IMR-90 (cell line): ENCODE measurements around the gene NKX1-1. TPM values are rescaled to one million over a fixed set of nuclear protein-coding genes. Genes with fewer than 3 reads are reported as not detected.

Source experiments
- ATAC-seq: fragments of 200-7000 bp; cut with Tn5 transposase; 2 replicates; pipeline ENCODE4 v1.9.1; 2020; ENCODE audit warnings: low read depth, mild to moderate bottlenecking, moderate library complexity
- BruUV-seq: library from RNA; stranded (reverse); fragments of 400-500 nt; replicated peaks from 2 replicates; lab custom pipeline; 2021; lab: Mats Ljungman, UMichigan
- CTCF ChIA-PET: fragments of 300-600 bp; formaldehyde crosslinking; extraction: SDS; loops from one replicate; lab custom pipeline; 2021; ENCODE audit warnings: antibody characterized with exemption; lab: Yijun Ruan, JAX
- POLR2A ChIA-PET: fragments of 300-600 bp; sonication (Branson Sonifier 250); formaldehyde crosslinking; loops from one replicate; lab custom pipeline; 2022; ENCODE audit warnings: antibody characterized with exemption; ENCODE audit not compliant: unreplicated experiment; lab: Charles Lee
- DNase-seq: peaks from one replicate; pipeline ENCODE4 v3.0.0; 2013
- H2AFZ ChIP-seq: replicated peaks from 2 replicates; pipeline ENCODE3; 2013; ENCODE audit warnings: low read length, mild to moderate bottlenecking; ENCODE audit not compliant: poor library complexity
- H2AK5ac ChIP-seq: 2 replicates; pipeline ENCODE4 v1.6.1; 2013; ENCODE audit warnings: low read depth, low read length, inconsistent platforms
- H2AK9ac ChIP-seq: replicated peaks from 2 replicates; pipeline ENCODE3; 2013; ENCODE audit warnings: mild to moderate bottlenecking, low read depth, low read length, moderate library complexity; ENCODE audit not compliant: poor library complexity
- H2BK120ac ChIP-seq: 2 replicates; pipeline ENCODE4 v1.6.1; 2013; ENCODE audit warnings: low read depth, low read length, inconsistent platforms
- H2BK15ac ChIP-seq: 3 replicates; pipeline ENCODE4 v1.6.1; 2013; ENCODE audit warnings: low read depth, low read length, inconsistent platforms
- H2BK20ac ChIP-seq: 2 replicates; pipeline ENCODE4 v1.6.1; 2013; ENCODE audit warnings: low read depth, mild to moderate bottlenecking, inconsistent platforms, low read length, moderate library complexity
- H2BK5ac ChIP-seq: 2 replicates; pipeline ENCODE4 v1.6.1; 2013; ENCODE audit warnings: mild to moderate bottlenecking, low read depth, low read length, inconsistent platforms; ENCODE audit not compliant: poor library complexity, severe bottlenecking
- H3K14ac ChIP-seq: replicated peaks from 2 replicates; pipeline ENCODE4 v1.6.1; 2013; ENCODE audit warnings: low read depth, low read length, inconsistent platforms
- H3K18ac ChIP-seq: 2 replicates; pipeline ENCODE4 v1.6.1; 2013; ENCODE audit warnings: low read depth, low read length, control low read depth
- H3K23ac ChIP-seq: 2 replicates; pipeline ENCODE4 v1.6.1; 2013; ENCODE audit warnings: low read depth, low read length, inconsistent platforms
- H3K27ac ChIP-seq: 2 replicates; pipeline ENCODE4 v1.5.1; 2013; ENCODE audit warnings: mild to moderate bottlenecking, control low read depth, low read length; ENCODE audit not compliant: insufficient read depth
- H3K27me3 ChIP-seq: 2 replicates; pipeline ENCODE4 v1.6.1; 2013; ENCODE audit warnings: low read length; ENCODE audit not compliant: control insufficient read depth, insufficient read depth
- H3K36me3 ChIP-seq: 2 replicates; pipeline ENCODE4 v1.6.1; 2013; ENCODE audit warnings: low read length, mixed read lengths; ENCODE audit not compliant: control insufficient read depth, insufficient read depth
- H3K4ac ChIP-seq: 2 replicates; pipeline ENCODE4 v1.6.1; 2013; ENCODE audit warnings: low read depth, low read length, inconsistent platforms
- H3K4me1 ChIP-seq: 2 replicates; pipeline ENCODE4 v1.6.1; 2013; ENCODE audit warnings: low read length, mixed read lengths; ENCODE audit not compliant: control insufficient read depth, insufficient read depth
- H3K4me2 ChIP-seq: 2 replicates; pipeline ENCODE4 v1.6.1; 2013; ENCODE audit warnings: low read depth, mild to moderate bottlenecking, control low read depth, low read length, moderate library complexity
- H3K4me3 ChIP-seq: 2 replicates; pipeline ENCODE4 v1.5.1; 2013; ENCODE audit warnings: low read depth, mild to moderate bottlenecking, control low read depth, low read length, moderate library complexity; ENCODE audit not compliant: insufficient read depth
- H3K56ac ChIP-seq: 2 replicates; pipeline ENCODE4 v1.6.1; 2013; ENCODE audit warnings: low read length, inconsistent platforms; ENCODE audit not compliant: insufficient read depth; ENCODE audit errors: extremely low read depth
- H3K79me1 ChIP-seq, 2 experiments: 2 replicates each; pipeline ENCODE4 v1.6.1; 2013; ENCODE audit warnings: low read length in 2 of 2, inconsistent platforms in 1 of 2, low read depth in 1 of 2
- H3K9ac ChIP-seq: 2 replicates; pipeline ENCODE4 v1.6.1; 2013; ENCODE audit warnings: low read depth, low read length, control low read depth
- H3K9me1 ChIP-seq: 2 replicates; pipeline ENCODE4 v1.6.1; 2013; ENCODE audit warnings: low read length, inconsistent platforms; ENCODE audit not compliant: insufficient read depth
- H3K9me3 ChIP-seq: 2 replicates; pipeline ENCODE4 v1.6.1; 2013; ENCODE audit warnings: low read length; ENCODE audit not compliant: control insufficient read depth, insufficient read depth
- H4K20me1 ChIP-seq: 2 replicates; pipeline ENCODE4 v1.6.1; 2013; ENCODE audit warnings: low read length, inconsistent platforms; ENCODE audit not compliant: insufficient read depth
- H4K5ac ChIP-seq: 2 replicates; pipeline ENCODE4 v1.6.1; 2013; ENCODE audit warnings: mild to moderate bottlenecking, low read depth, low read length, control low read depth
- H4K8ac ChIP-seq, 2 experiments: 2 replicates each; pipeline ENCODE4 v1.6.1; 2013; ENCODE audit warnings: low read depth in 2 of 2, low read length in 2 of 2, control low read depth in 1 of 2, inconsistent platforms in 1 of 2
- H4K91ac ChIP-seq: 2 replicates; pipeline ENCODE4 v1.6.1; 2013; ENCODE audit warnings: low read depth, low read length, inconsistent platforms; ENCODE audit not compliant: insufficient read depth
- CEBPB ChIP-seq: IDR thresholded peaks from 2 replicates; pipeline ENCODE4 v1.6.1; 2012; ENCODE audit warnings: low read depth, low read length, improper control_type of control experiment
- CHD1 ChIP-seq: IDR thresholded peaks from 2 replicates; pipeline ENCODE4 v1.6.1; 2012; ENCODE audit warnings: low read depth, low read length, improper control_type of control experiment
- FOS ChIP-seq: fragments of 150-350 bp; IDR thresholded peaks from 2 replicates; pipeline ENCODE4 v1.6.1; 2016; ENCODE audit warnings: low read depth, low read length
- MAZ ChIP-seq: IDR thresholded peaks from 2 replicates; pipeline ENCODE4 v1.6.1; 2012; ENCODE audit warnings: low read depth, mild to moderate bottlenecking, low read length, improper control_type of control experiment, moderate library complexity, borderline replicate concordance
- NFE2L2 ChIP-seq: fragments of 150-350 bp; IDR thresholded peaks from 2 replicates; pipeline ENCODE4 v1.6.1; 2016; ENCODE audit warnings: low read depth, mild to moderate bottlenecking, low read length
- RAD21 ChIP-seq: IDR thresholded peaks from 2 replicates; pipeline ENCODE4 v1.6.1; 2012; ENCODE audit warnings: low read length, improper control_type of control experiment
- RFX5 ChIP-seq: IDR thresholded peaks from 2 replicates; pipeline ENCODE4 v1.8.0; 2012; ENCODE audit warnings: low read depth, mild to moderate bottlenecking, low read length, moderate library complexity
- WGBS, 2 experiments: methylation state at CpG; one replicate each; pipeline versions ENCODE4 v1.1.5 to v1.1.7; 2013; ENCODE audit warnings: missing lambda C conversion rate in 2 of 2; ENCODE audit not compliant: insufficient read length in 1 of 2; ENCODE audit errors: extremely low coverage in 2 of 2; 5-methylcytosine and 5-hydroxymethylcytosine counted together
- dilution Hi-C: fragments of 300-500 bp; cut with HindIII; formaldehyde crosslinking; loops from one replicate; pipeline ENCODE4 v1.14.3; 2018; ENCODE audit warnings: low sequenced_read_pairs; ENCODE audit not compliant: unreplicated experiment
- in situ Hi-C: fragments of 300-500 bp; cut with MboI; formaldehyde crosslinking; loops from 3 replicates; pipeline ENCODE4 v1.14.3; 2019; ENCODE audit warnings: low sequenced_read_pairs, inconsistent platforms, mixed read lengths
- intact Hi-C: fragments of 100-400 bp; cut with micrococcal nuclease; formaldehyde crosslinking; loops from 2 replicates; pipeline ENCODE4 v1.10.0; 2022
- polyA plus RNA-seq, 3 experiments: library from polyadenylated mRNA; depleted of rRNA; stranded (reverse); fragments of >200 nt; gene quantifications; 2 replicates each; pipeline ENCODE4 v1.2.3, GENCODE V29; 2012; ENCODE audit warnings: low replicate concordance in 1 of 3
- total RNA-seq: library from RNA; depleted of rRNA; stranded (reverse); fragments of >200 nt; gene quantifications from 2 replicates; pipeline ENCODE4 v1.2.3, GENCODE V29; 2012
- TF ChIP-seq, protein P1 (sequence below): fragments of 150-350 bp; IDR thresholded peaks from 2 replicates; pipeline ENCODE4 v1.6.1; 2016; ENCODE audit warnings: low read depth, mild to moderate bottlenecking, low read length, moderate library complexity, borderline replicate concordance
- TF ChIP-seq, protein P2 (sequence below): conservative IDR thresholded peaks from 2 replicates; pipeline ENCODE4 v1.5.1; 2012; ENCODE audit warnings: mild to moderate bottlenecking, low read depth, low read length, improper control_type of control experiment
- TF ChIP-seq, protein P3 (sequence below): fragments of 150-350 bp; IDR thresholded peaks from 2 replicates; pipeline ENCODE4 v1.6.1; 2017; ENCODE audit warnings: mild to moderate bottlenecking, antibody characterized with exemption, low read length, low read depth

The NKX1-1 gene
- total and polyA plus RNA-seq, 2 of the 4 experiments (the other 2 are of a cell fraction), result not detected

DNA sequence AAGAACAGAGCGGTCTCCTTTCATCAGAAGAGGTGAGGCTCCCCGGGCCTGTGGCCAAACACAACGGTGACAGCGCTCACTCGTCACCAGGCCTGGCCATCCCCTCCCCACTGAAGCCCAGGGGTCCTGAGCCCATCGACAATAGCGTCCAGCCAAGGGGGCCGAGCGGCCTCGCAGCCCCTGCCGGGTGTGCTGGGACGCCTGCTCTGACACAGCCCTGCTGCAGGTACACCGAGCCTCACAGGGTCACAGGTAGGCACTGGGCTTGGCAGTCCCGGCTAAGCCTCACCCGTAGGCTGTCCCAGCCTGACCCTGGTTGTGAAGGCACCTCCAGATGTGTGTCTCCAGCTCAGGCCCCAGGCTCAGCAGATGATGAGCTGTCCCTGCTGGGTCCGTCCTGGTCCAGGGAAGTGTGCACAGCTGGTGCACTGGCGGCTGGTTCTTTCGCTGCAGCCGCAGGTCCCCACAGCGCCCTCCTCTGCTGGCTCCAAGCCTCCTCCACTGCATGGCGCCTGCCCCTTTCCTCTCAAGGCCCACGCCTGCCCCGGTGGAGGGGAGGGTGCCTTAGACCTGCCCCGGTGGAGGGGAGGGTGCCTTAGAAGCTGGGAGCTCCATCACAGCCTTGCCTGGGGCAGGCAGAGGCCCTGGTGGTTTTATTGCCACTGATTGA, 37.7 kb downstream of the NKX1-1 start (continued):
- TF ChIP-seq, protein P1, sequence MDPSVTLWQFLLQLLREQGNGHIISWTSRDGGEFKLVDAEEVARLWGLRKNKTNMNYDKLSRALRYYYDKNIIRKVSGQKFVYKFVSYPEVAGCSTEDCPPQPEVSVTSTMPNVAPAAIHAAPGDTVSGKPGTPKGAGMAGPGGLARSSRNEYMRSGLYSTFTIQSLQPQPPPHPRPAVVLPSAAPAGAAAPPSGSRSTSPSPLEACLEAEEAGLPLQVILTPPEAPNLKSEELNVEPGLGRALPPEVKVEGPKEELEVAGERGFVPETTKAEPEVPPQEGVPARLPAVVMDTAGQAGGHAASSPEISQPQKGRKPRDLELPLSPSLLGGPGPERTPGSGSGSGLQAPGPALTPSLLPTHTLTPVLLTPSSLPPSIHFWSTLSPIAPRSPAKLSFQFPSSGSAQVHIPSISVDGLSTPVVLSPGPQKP, result no peak
- TF ChIP-seq NFE2L2, result no peak

DNA sequence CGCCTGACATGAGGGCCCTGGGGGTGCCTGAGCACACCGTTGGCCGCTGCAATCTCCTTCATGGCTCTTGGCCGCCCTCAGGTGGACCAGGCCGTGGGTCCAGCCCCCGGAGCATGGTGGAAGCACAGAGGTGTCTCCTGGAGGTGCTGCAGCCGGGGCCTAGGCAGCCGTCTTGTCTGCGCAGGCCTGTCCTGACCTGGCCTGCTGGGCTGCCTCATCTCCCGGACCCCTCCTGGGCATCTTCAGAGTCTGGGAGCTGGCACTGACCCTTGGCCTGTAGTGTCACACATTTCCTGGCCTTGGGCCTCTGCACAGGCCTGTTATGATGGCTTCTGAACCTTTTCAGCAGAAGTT, 38.3 kb downstream of the NKX1-1 start:
- no peak overlapping the region for H2BK120ac ChIP-seq
- TF ChIP-seq CHD1, result no peak
- TF ChIP-seq CEBPB, result no peak
- TF ChIP-seq, protein P2, sequence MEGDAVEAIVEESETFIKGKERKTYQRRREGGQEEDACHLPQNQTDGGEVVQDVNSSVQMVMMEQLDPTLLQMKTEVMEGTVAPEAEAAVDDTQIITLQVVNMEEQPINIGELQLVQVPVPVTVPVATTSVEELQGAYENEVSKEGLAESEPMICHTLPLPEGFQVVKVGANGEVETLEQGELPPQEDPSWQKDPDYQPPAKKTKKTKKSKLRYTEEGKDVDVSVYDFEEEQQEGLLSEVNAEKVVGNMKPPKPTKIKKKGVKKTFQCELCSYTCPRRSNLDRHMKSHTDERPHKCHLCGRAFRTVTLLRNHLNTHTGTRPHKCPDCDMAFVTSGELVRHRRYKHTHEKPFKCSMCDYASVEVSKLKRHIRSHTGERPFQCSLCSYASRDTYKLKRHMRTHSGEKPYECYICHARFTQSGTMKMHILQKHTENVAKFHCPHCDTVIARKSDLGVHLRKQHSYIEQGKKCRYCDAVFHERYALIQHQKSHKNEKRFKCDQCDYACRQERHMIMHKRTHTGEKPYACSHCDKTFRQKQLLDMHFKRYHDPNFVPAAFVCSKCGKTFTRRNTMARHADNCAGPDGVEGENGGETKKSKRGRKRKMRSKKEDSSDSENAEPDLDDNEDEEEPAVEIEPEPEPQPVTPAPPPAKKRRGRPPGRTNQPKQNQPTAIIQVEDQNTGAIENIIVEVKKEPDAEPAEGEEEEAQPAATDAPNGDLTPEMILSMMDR, result no peak
- no peak for TF ChIP-seq RFX5
- no peak for TF ChIP-seq FOS
- no peak for TF ChIP-seq MAZ
- TF ChIP-seq, protein P3, sequence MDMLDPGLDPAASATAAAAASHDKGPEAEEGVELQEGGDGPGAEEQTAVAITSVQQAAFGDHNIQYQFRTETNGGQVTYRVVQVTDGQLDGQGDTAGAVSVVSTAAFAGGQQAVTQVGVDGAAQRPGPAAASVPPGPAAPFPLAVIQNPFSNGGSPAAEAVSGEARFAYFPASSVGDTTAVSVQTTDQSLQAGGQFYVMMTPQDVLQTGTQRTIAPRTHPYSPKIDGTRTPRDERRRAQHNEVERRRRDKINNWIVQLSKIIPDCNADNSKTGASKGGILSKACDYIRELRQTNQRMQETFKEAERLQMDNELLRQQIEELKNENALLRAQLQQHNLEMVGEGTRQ, result no peak
- TF ChIP-seq, protein P1, result no peak
- TF ChIP-seq RAD21, result no peak
- no peak for DNase-seq
- no TSS peak for BruUV-seq
- H3K4me3 ChIP-seq, result no peak overlapping the region
- no peaks in the 10 kb centered on the region for H3K79me1 ChIP-seq
- no peak overlapping the region for H3K4me2 ChIP-seq
- no peak overlapping the region for H2BK15ac ChIP-seq
- ChIA-PET CTCF (no interaction called here), POLR2A (no interaction called here)
- no peaks in the 10 kb centered on the region; the same call in 1 of the 2 replicates for H3K9me1 ChIP-seq
- no peak overlapping the region for H2AK5ac ChIP-seq
- H4K5ac ChIP-seq, result no peak overlapping the region
- H2BK20ac ChIP-seq, result no peak overlapping the region
- intact Hi-C loops, result loop anchor here (10.0 kb wide), 1 partner anchor 357 kb away; the partner anchor contains the start of genes TACC3 and TMEM129
- H3K27ac ChIP-seq, result no peak overlapping the region
- H4K8ac ChIP-seq, result no peak overlapping the region
- no peak overlapping the region for H2BK5ac ChIP-seq
- no peaks in the 10 kb centered on the region for H4K20me1 ChIP-seq
- 90% methylated on average over 10 of the region's 10 CpGs; no CpG with 5 or more reads in 1 of the 2 experiments for WGBS, 2 experiments
- dilution Hi-C loops, result no loop called here
- peaks cover 18% of the 10 kb centered on the region for H3K36me3 ChIP-seq
- in situ Hi-C loops, result no loop called here
- H4K91ac ChIP-seq, result no peak overlapping the region
- no peak overlapping the region for H3K23ac ChIP-seq
- H3K9ac ChIP-seq, result no peak overlapping the region
- no peak overlapping the region for H3K4ac ChIP-seq
- H3K9me3 ChIP-seq, result no peaks in the 10 kb centered on the region; the same call in 1 of the 2 replicates
- no peak overlapping the region for H2AFZ ChIP-seq
- H3K56ac ChIP-seq, result no peak overlapping the region
- H3K14ac ChIP-seq, result no peak overlapping the region
- no peak overlapping the region for H3K18ac ChIP-seq
- H3K27me3 ChIP-seq, result no peaks in the 10 kb centered on the region
- no peak overlapping the region for H2AK9ac ChIP-seq
- no peaks in the 10 kb centered on the region for H3K4me1 ChIP-seq
- ATAC-seq, result no peak
